A549 (cell line): Measurements from ENCODE around the gene NAPA. TPM values are rescaled to one million over a fixed set of nuclear protein-coding genes. Genes with fewer than 3 reads are reported as not detected.

Experiments
- BCL3 ChIP-seq: fragments of >200 bp; sonication (Bioruptor Twin); formaldehyde crosslinking; IDR thresholded peaks from 3 replicates; pipeline ENCODE4 v1.6.1; 2016
- CBX2 ChIP-seq: fragments of 200-600 bp; sonication (generic); IDR thresholded peaks from 2 replicates; pipeline ENCODE4 v1.6.1; 2016; ENCODE audit warnings: low read depth, mild to moderate bottlenecking, borderline replicate concordance
- CBX8 ChIP-seq: fragments of 200-600 bp; sonication (generic); IDR thresholded peaks from 2 replicates; pipeline ENCODE4 v1.6.1; 2016
- CHD2 ChIP-seq: fragments of 150-350 bp; IDR thresholded peaks from 2 replicates; pipeline ENCODE4 v1.6.1; 2014; ENCODE audit warnings: low read length; ENCODE audit not compliant: partially characterized antibody
- CHD4 ChIP-seq: fragments of 200-600 bp; sonication (generic); IDR thresholded peaks from 2 replicates; pipeline ENCODE4 v1.6.1; 2016; ENCODE audit warnings: antibody characterized with exemption, mild to moderate bottlenecking, borderline replicate concordance
- EHMT2 ChIP-seq: fragments of 200-600 bp; sonication (generic); IDR thresholded peaks from 2 replicates; pipeline ENCODE4 v1.6.1; 2016; ENCODE audit warnings: antibody characterized with exemption, low read depth, mild to moderate bottlenecking, moderate library complexity
- ELK1 ChIP-seq: fragments of 150-350 bp; IDR thresholded peaks from 2 replicates; pipeline ENCODE4 v1.6.1; 2014; ENCODE audit warnings: low read depth, mild to moderate bottlenecking, low read length
- ESRRA ChIP-seq: fragments of 150-350 bp; IDR thresholded peaks from 2 replicates; pipeline ENCODE4 v1.6.1; 2014; ENCODE audit warnings: mild to moderate bottlenecking, low read length, borderline replicate concordance
- FOSL2 ChIP-seq, 2 experiments: fragments of 450-650 bp in 1 of 2; fragments of >200 bp in 1 of 2; sonication (Bioruptor Twin) in 1 of 2; formaldehyde crosslinking; IDR thresholded peaks; 2 replicates each; pipeline versions ENCODE4 v1.5.0 to v1.6.1; 2016 to 2020; ENCODE audit warnings: mild to moderate bottlenecking in 1 of 2, moderate library complexity in 1 of 2
- FOXS1 ChIP-seq: fragments of 250-450 bp; sonication (Bioruptor Pico); IDR thresholded peaks from 2 replicates; pipeline ENCODE4 v1.5.0; 2020; ENCODE audit warnings: mild to moderate bottlenecking, moderate library complexity
- GATA3 ChIP-seq: IDR thresholded peaks from 2 replicates; pipeline ENCODE4 v1.6.1; 2012; ENCODE audit warnings: borderline replicate concordance
- HDAC2 ChIP-seq: fragments of 200-600 bp; sonication (generic); IDR thresholded peaks from 2 replicates; pipeline ENCODE4 v1.6.1; 2016
- HMGXB4 ChIP-seq: fragments of 250-450 bp; sonication (Bioruptor Pico); IDR thresholded peaks from 2 replicates; pipeline ENCODE4 v1.5.0; 2021; ENCODE audit warnings: mild to moderate bottlenecking, moderate library complexity, borderline replicate concordance
- HOXA7 ChIP-seq: fragments of 250-450 bp; sonication (Bioruptor Pico); IDR thresholded peaks from 2 replicates; pipeline ENCODE4 v1.5.0; 2020; ENCODE audit warnings: mild to moderate bottlenecking, moderate library complexity
- HOXB13 ChIP-seq: fragments of 250-450 bp; sonication (Bioruptor Pico); IDR thresholded peaks from 2 replicates; pipeline ENCODE4 v1.5.0; 2020; ENCODE audit warnings: low read depth, mild to moderate bottlenecking, moderate library complexity
- HOXB5 ChIP-seq: fragments of 250-450 bp; sonication (Bioruptor Pico); IDR thresholded peaks from 2 replicates; pipeline ENCODE4 v1.5.0; 2020; ENCODE audit warnings: mild to moderate bottlenecking, moderate library complexity
- JUNB ChIP-seq: fragments of >200 bp; sonication (Bioruptor Twin); formaldehyde crosslinking; IDR thresholded peaks from 2 replicates; pipeline ENCODE4 v1.6.1; 2016
- KDM1A ChIP-seq: fragments of 200-600 bp; sonication (generic); IDR thresholded peaks from 2 replicates; pipeline ENCODE4 v1.6.1; 2016; ENCODE audit warnings: low read depth, mild to moderate bottlenecking
- MAX ChIP-seq: IDR thresholded peaks from 2 replicates; pipeline ENCODE4 v1.6.1; 2012
- NFE2L2 ChIP-seq: fragments of 150-350 bp; conservative IDR thresholded peaks from 2 replicates; pipeline ENCODE4 v1.6.1; 2014; ENCODE audit warnings: low read length
- NPAS2 ChIP-seq: fragments of 250-450 bp; sonication (Bioruptor Pico); IDR thresholded peaks from 2 replicates; pipeline ENCODE4 v1.8.0; 2022; ENCODE audit warnings: mild to moderate bottlenecking, moderate library complexity, borderline replicate concordance
- NR3C1 ChIP-seq: fragments of >200 bp; sonication (Bioruptor Twin); formaldehyde crosslinking; IDR thresholded peaks from 3 replicates; pipeline ENCODE4 v1.6.1; 2017
- PBX3 ChIP-seq: IDR thresholded peaks from 2 replicates; pipeline ENCODE4 v1.6.1; 2012
- POLR2A ChIP-seq: IDR thresholded peaks from 2 replicates; pipeline ENCODE4 v1.6.1; 2012; ENCODE audit warnings: mild to moderate bottlenecking, low read length
- RARB ChIP-seq: fragments of 250-450 bp; sonication (Bioruptor Pico); IDR thresholded peaks from 2 replicates; pipeline ENCODE4 v1.8.0; 2021; ENCODE audit warnings: mild to moderate bottlenecking, moderate library complexity
- SMC3 ChIP-seq: fragments of >200 bp; sonication (Bioruptor Twin); formaldehyde crosslinking; IDR thresholded peaks from 3 replicates; pipeline ENCODE4 v1.6.1; 2018; ENCODE audit warnings: inconsistent platforms
- SREBF2 ChIP-seq: fragments of 450-650 bp; IDR thresholded peaks from 2 replicates; pipeline ENCODE4 v1.6.1; 2014; ENCODE audit warnings: mild to moderate bottlenecking, moderate library complexity
- TFCP2L1 ChIP-seq: fragments of 250-450 bp; sonication (Bioruptor Pico); IDR thresholded peaks from 2 replicates; pipeline ENCODE4 v1.5.0; 2021; ENCODE audit warnings: mild to moderate bottlenecking
- USF2 ChIP-seq: fragments of 450-650 bp; IDR thresholded peaks from 2 replicates; pipeline ENCODE4 v1.6.1; 2014; ENCODE audit warnings: antibody characterized with exemption
- ZC3H11A ChIP-seq: fragments of 450-650 bp; IDR thresholded peaks from 2 replicates; pipeline ENCODE4 v1.6.1; 2014; ENCODE audit warnings: antibody characterized with exemption, mild to moderate bottlenecking
- ZFP36 ChIP-seq: fragments of 450-650 bp; IDR thresholded peaks from 2 replicates; pipeline ENCODE4 v1.6.1; 2014; ENCODE audit warnings: borderline replicate concordance; ENCODE audit not compliant: partially characterized antibody
- ZNF302 ChIP-seq: fragments of 250-450 bp; sonication (Bioruptor Pico); IDR thresholded peaks from 2 replicates; pipeline ENCODE4 v1.9.0; 2021; ENCODE audit warnings: inconsistent platforms, mild to moderate bottlenecking, moderate library complexity
- ZSCAN20 ChIP-seq: fragments of 250-450 bp; sonication (Bioruptor Pico); IDR thresholded peaks from 2 replicates; pipeline ENCODE4 v1.8.0; 2022; ENCODE audit warnings: mild to moderate bottlenecking, moderate library complexity
- polyA plus RNA-seq, 4 experiments: library from polyadenylated mRNA; depleted of rRNA in 3 of 4; stranded (reverse); fragments of >200 nt; fragmentation: RNase III in 1 of 4; extraction: RNeasy Plus Mini Kit Qiagen cat#74134 plus additional on column Dnase treatment in 1 of 4; gene quantifications; 2 replicates in 3 of 4; 3 replicates in 1 of 4; pipeline ENCODE4 v1.2.3, GENCODE V29; 2011 to 2017

The NAPA gene
- polyA plus RNA-seq, 2 of the 4 experiments (the other 2 are of a cell fraction) = 69.6 to 101 TPM

GRCh38 chr19:47483800-47484690 lies 30.8 kb downstream of the NAPA start, which contains the start of gene KPTN (continued):
- peak; percentile 64; the same call in 1 of the 2 replicates for TF ChIP-seq HOXA7 (CRISPR knock-in tag)
- TF ChIP-seq KDM1A = no peak
- no peak for TF ChIP-seq NR3C1
- TF ChIP-seq MAX = peak; percentile 70
- no peak for TF ChIP-seq CBX2
- no peak for TF ChIP-seq NFE2L2
- no peak for TF ChIP-seq FOXS1 (CRISPR knock-in tag)
- TF ChIP-seq TFCP2L1 (CRISPR knock-in tag) = no peak
- no peak for TF ChIP-seq SREBF2
- peak; percentile 80 for TF ChIP-seq SMC3
- no peak for TF ChIP-seq HOXB13 (CRISPR knock-in tag)
- TF ChIP-seq ZNF302 = no peak
- TF ChIP-seq NPAS2 (CRISPR knock-in tag) = no peak
- TF ChIP-seq JUNB = no peak
- no peak for TF ChIP-seq HMGXB4 (CRISPR knock-in tag)
- peak; percentile 18; the same call in 1 of the 2 replicates for TF ChIP-seq USF2
- peak; percentile 88 for TF ChIP-seq POLR2A
- no peak for TF ChIP-seq EHMT2
- peak; percentile 62; the same call in 1 of the 2 replicates for TF ChIP-seq RARB (CRISPR knock-in tag)
- no peak for TF ChIP-seq FOSL2 (IDR thresholded peaks at IDR 0.05)
- no peak for TF ChIP-seq FOSL2 (CRISPR knock-in tag; IDR thresholded peaks at IDR 0.05)
- TF ChIP-seq HDAC2 = no peak
- no peak for TF ChIP-seq ZSCAN20 (CRISPR knock-in tag)
- TF ChIP-seq CHD2 = no peak
- no peak for TF ChIP-seq CBX8
- no peak for TF ChIP-seq ELK1
- 0 out of 3 replicates have a peak, but pooled peaks have one; percentile 20 for TF ChIP-seq BCL3
- TF ChIP-seq HOXB5 (CRISPR knock-in tag) = 0 out of 2 replicates have a peak, but pooled peaks have one; percentile 25
- TF ChIP-seq CHD4 = no peak
- TF ChIP-seq GATA3 = 0 out of 2 replicates have a peak, but pooled peaks have one; percentile 12
- TF ChIP-seq ZC3H11A = no peak
- TF ChIP-seq ZFP36 = peak; percentile 58
- TF ChIP-seq ESRRA = no peak
- peak; percentile 57; the same call in 1 of the 2 replicates for TF ChIP-seq PBX3
